ENCODE data around the gene SPEF1. TPM values are rescaled to one million over a fixed set of nuclear protein-coding genes. Genes with fewer than 3 reads are reported as not detected.

The SPEF1 gene
- total RNA-seq, 1 experiment from 2014 or later, result not detected

- ChIA-PET POLR2A (no interaction called here), CTCF (interaction anchor here (0.7 kb wide), 1 partner anchor 21 kb away, joined by 7 read pairs; no protein-coding TSS in a partner anchor)
- peaks cover 27% of the 10 kb centered on the region for H3K36me3 Mint-ChIP-seq (ENCODE audit: insufficient read depth, unreplicated experiment)
- H3K9me3 Mint-ChIP-seq (ENCODE audit: unreplicated experiment), result no peaks in the 10 kb centered on the region
- no peak for DNase-seq
- no peak for TF ChIP-seq CTCF (IDR thresholded peaks at IDR 0.05; ENCODE audit: insufficient read depth in 1 of 2, low read depth in 1 of 2, low read length in 1 of 2, severe bottlenecking in 1 of 2, unreplicated experiment in 1 of 2)
- intact Hi-C loops (cut with micrococcal nuclease; ENCODE audit: unreplicated experiment), result no loop called here
- H3K4me1 Mint-ChIP-seq (ENCODE audit: low read depth, unreplicated experiment), result peaks cover 25% of the 10 kb centered on the region
- Histone ChIP-seq H3K9me3 (no peaks in the 10 kb centered on the region), H3K4me1 (peaks cover 36% of the 10 kb centered on the region), H3K4me3 (ENCODE audit: low read depth, low read length) (no peak overlapping the region; the same call in 1 of the 2 replicates), H3K36me3 (ENCODE audit: control insufficient read depth, insufficient read depth, low read length) (peaks cover 7% of the 10 kb centered on the region), H3K27me3 (replicated peaks; ENCODE audit: control insufficient read depth, insufficient read depth, low read length) (no peaks in the 10 kb centered on the region)
- no TSS peak for BruUV-seq (replicated peaks)
- peak overlapping the region; percentile 84 for H3K4me3 Mint-ChIP-seq (ENCODE audit: unreplicated experiment)
- H3K27me3 Mint-ChIP-seq (ENCODE audit: insufficient read depth, unreplicated experiment), result no peaks in the 10 kb centered on the region
- peak overlapping the region; percentile 74 for H3K27ac Mint-ChIP-seq (ENCODE audit: unreplicated experiment)
Observed at GRCh38 chr20:3797592-3798372, 16.5 kb upstream of the SPEF1 start.

GRCh38 chr20:3797226-3797545 is 15.9 kb upstream of the SPEF1 start:
- BruUV-seq (replicated peaks), result no TSS peak

More at GRCh38 chr20:3797226-3797545, 15.9 kb upstream of the SPEF1 start:
- peaks cover 21% of the 10 kb centered on the region for H3K36me3 Mint-ChIP-seq (ENCODE audit: insufficient read depth, unreplicated experiment)
- H3K4me1 Mint-ChIP-seq (ENCODE audit: low read depth, unreplicated experiment), result peaks cover 25% of the 10 kb centered on the region
- Histone ChIP-seq H3K36me3 (ENCODE audit: control insufficient read depth, insufficient read depth, low read length) (peaks cover 7% of the 10 kb centered on the region), H3K27me3 (replicated peaks; ENCODE audit: control insufficient read depth, insufficient read depth, low read length) (no peaks in the 10 kb centered on the region), H3K4me3 (ENCODE audit: low read depth, low read length) (peak overlapping the region; percentile 69), H3K4me1 (peaks cover 36% of the 10 kb centered on the region), H3K9me3 (no peaks in the 10 kb centered on the region)
- POLR2A ChIA-PET, result no interaction called here
- CTCF ChIA-PET, result interaction anchor here (1.9 kb wide), 1 partner anchor 22 kb away, joined by 18 read pairs; no protein-coding TSS in a partner anchor
- intact Hi-C loops (cut with micrococcal nuclease; ENCODE audit: unreplicated experiment), result no loop called here
- no peaks in the 10 kb centered on the region for H3K27me3 Mint-ChIP-seq (ENCODE audit: insufficient read depth, unreplicated experiment)
- no peak for TF ChIP-seq CTCF (IDR thresholded peaks at IDR 0.05; ENCODE audit: insufficient read depth in 1 of 2, low read depth in 1 of 2, low read length in 1 of 2, severe bottlenecking in 1 of 2, unreplicated experiment in 1 of 2)
- peak overlapping the region; percentile 84 for H3K4me3 Mint-ChIP-seq (ENCODE audit: unreplicated experiment)
- peak overlapping the region; percentile 19 for H3K27ac Mint-ChIP-seq (ENCODE audit: unreplicated experiment)
- H3K9me3 Mint-ChIP-seq (ENCODE audit: unreplicated experiment), result no peaks in the 10 kb centered on the region
- DNase-seq, result no peak

Measured in Caco-2 (cell line).